Measurements from ENCODE around the gene BDKRB1. TPM values are rescaled to one million over a fixed set of nuclear protein-coding genes. Genes with fewer than 3 reads are reported as not detected.

Gene BDKRB1
- total RNA-seq, 1 experiment from 2014 or later = not detected

DNA sequence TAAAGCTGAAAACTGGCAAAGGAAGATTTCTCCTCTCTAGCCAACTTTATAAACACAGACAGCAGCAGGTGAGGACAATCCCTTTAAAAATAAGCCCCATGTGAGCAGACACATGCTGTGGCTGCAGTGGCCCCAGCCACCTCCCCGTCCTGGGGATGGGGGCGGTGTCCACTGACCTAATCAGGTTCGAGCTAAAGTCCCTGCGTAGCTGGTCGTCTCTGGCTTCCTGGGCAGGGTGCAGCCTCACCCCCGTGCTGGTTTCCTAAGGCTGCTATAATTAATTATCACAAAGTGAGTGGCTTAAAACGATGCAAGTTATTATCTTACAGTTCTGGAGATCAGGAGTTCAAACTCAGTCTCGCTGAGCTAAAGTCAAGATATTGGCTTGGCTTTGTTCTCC lies 1.0 kb downstream of the BDKRB1 start:
- ChIA-PET POLR2A (no interaction called here), CTCF (no interaction called here)
- peaks cover 8% of the 10 kb centered on the region for H3K27me3 ChIP-seq (ENCODE audit: control insufficient read depth, insufficient read depth, low read length)
- H3K4me1 ChIP-seq (ENCODE audit: control insufficient read depth, insufficient read depth, low read length) = no peaks in the 10 kb centered on the region
- peaks cover 4% of the 10 kb centered on the region; the same call in 1 of the 2 replicates for H3K9me3 ChIP-seq (ENCODE audit: control insufficient read depth, insufficient read depth, low read depth, low read length)
- no peak overlapping the region for H3K4me3 ChIP-seq (ENCODE audit: low read depth in 2 of 2, low read length in 2 of 2)
- TF ChIP-seq, protein P1, sequence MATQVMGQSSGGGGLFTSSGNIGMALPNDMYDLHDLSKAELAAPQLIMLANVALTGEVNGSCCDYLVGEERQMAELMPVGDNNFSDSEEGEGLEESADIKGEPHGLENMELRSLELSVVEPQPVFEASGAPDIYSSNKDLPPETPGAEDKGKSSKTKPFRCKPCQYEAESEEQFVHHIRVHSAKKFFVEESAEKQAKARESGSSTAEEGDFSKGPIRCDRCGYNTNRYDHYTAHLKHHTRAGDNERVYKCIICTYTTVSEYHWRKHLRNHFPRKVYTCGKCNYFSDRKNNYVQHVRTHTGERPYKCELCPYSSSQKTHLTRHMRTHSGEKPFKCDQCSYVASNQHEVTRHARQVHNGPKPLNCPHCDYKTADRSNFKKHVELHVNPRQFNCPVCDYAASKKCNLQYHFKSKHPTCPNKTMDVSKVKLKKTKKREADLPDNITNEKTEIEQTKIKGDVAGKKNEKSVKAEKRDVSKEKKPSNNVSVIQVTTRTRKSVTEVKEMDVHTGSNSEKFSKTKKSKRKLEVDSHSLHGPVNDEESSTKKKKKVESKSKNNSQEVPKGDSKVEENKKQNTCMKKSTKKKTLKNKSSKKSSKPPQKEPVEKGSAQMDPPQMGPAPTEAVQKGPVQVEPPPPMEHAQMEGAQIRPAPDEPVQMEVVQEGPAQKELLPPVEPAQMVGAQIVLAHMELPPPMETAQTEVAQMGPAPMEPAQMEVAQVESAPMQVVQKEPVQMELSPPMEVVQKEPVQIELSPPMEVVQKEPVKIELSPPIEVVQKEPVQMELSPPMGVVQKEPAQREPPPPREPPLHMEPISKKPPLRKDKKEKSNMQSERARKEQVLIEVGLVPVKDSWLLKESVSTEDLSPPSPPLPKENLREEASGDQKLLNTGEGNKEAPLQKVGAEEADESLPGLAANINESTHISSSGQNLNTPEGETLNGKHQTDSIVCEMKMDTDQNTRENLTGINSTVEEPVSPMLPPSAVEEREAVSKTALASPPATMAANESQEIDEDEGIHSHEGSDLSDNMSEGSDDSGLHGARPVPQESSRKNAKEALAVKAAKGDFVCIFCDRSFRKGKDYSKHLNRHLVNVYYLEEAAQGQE (IDR thresholded peaks at IDR 0.05; ENCODE audit: insufficient read depth in 1 of 2, low read depth in 2 of 2, low read length in 1 of 2) = no peak
- TF ChIP-seq, protein P2, sequence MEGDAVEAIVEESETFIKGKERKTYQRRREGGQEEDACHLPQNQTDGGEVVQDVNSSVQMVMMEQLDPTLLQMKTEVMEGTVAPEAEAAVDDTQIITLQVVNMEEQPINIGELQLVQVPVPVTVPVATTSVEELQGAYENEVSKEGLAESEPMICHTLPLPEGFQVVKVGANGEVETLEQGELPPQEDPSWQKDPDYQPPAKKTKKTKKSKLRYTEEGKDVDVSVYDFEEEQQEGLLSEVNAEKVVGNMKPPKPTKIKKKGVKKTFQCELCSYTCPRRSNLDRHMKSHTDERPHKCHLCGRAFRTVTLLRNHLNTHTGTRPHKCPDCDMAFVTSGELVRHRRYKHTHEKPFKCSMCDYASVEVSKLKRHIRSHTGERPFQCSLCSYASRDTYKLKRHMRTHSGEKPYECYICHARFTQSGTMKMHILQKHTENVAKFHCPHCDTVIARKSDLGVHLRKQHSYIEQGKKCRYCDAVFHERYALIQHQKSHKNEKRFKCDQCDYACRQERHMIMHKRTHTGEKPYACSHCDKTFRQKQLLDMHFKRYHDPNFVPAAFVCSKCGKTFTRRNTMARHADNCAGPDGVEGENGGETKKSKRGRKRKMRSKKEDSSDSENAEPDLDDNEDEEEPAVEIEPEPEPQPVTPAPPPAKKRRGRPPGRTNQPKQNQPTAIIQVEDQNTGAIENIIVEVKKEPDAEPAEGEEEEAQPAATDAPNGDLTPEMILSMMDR (IDR thresholded peaks at IDR 0.05) = no peak
- TF ChIP-seq SIN3A (IDR thresholded peaks at IDR 0.05; ENCODE audit: borderline replicate concordance, insufficient read depth, low read depth, low read length) (no peak), POLR2AphosphoS5 (IDR thresholded peaks at IDR 0.05; ENCODE audit: low read depth, low read length) (no peak), TCF7L2 (IDR thresholded peaks at IDR 0.05; ENCODE audit: low read depth, low read length) (no peak)
- intact Hi-C loops (cut with micrococcal nuclease; ENCODE audit: unreplicated experiment) = no loop called here
- no peak for DNase-seq (ENCODE audit: low read depth, low spot score)
- no peak overlapping the region for H3K27ac ChIP-seq (ENCODE audit: low read length)
- in situ Hi-C loops (cut with HindIII; ENCODE audit: low pct_unique_long_range_greater_than_20kb, low sequenced_read_pairs) = no loop called here
- no peaks in the 10 kb centered on the region for H3K36me3 ChIP-seq (ENCODE audit: control insufficient read depth, insufficient read depth, low read length)
- no peak for ATAC-seq
- BruUV-seq (replicated peaks) = no TSS peak

DNA sequence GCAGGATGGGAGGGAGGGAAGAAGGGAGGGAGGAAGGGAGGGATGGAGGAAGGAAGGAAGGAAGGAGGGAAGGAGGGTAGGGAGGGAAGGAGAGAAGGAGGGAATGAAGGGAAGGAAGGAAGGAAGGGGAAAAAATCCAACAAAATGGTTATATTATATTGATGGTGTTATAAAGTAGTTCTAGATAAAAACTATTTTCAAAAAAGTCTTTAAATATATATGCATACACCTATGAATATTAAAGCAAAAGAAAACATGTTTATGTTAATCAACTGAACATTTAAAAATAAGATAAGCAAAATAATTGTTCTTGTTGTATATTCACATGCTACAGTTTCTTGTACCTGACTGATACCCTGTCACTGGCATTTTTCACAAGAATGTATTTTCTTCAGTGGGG lies 1.9 kb downstream of the BDKRB1 start:
- no peak for TF ChIP-seq POLR2AphosphoS5 (IDR thresholded peaks at IDR 0.05; ENCODE audit: low read depth, low read length)
- TF ChIP-seq, protein P2 (IDR thresholded peaks at IDR 0.05) = no peak
- TF ChIP-seq TCF7L2 (IDR thresholded peaks at IDR 0.05; ENCODE audit: low read depth, low read length) = no peak
- TF ChIP-seq SIN3A (IDR thresholded peaks at IDR 0.05; ENCODE audit: borderline replicate concordance, insufficient read depth, low read depth, low read length) = no peak
- TF ChIP-seq, protein P1 (IDR thresholded peaks at IDR 0.05; ENCODE audit: insufficient read depth in 1 of 2, low read depth in 2 of 2, low read length in 1 of 2) = no peak
- CTCF ChIA-PET = no interaction called here
- intact Hi-C loops (cut with micrococcal nuclease; ENCODE audit: unreplicated experiment) = no loop called here

More for the DNA sequence above, 1.9 kb downstream of the BDKRB1 start:
- Histone ChIP-seq H3K27ac (ENCODE audit: low read length) (no peak overlapping the region), H3K36me3 (ENCODE audit: control insufficient read depth, insufficient read depth, low read length) (no peaks in the 10 kb centered on the region), H3K9me3 (ENCODE audit: control insufficient read depth, insufficient read depth, low read depth, low read length) (peaks cover 4% of the 10 kb centered on the region; the same call in 1 of the 2 replicates), H3K4me3 (ENCODE audit: low read depth in 2 of 2, low read length in 2 of 2) (no peak overlapping the region), H3K4me1 (ENCODE audit: control insufficient read depth, insufficient read depth, low read length) (no peaks in the 10 kb centered on the region), H3K27me3 (ENCODE audit: control insufficient read depth, insufficient read depth, low read length) (peaks cover 8% of the 10 kb centered on the region)
- DNase-seq (ENCODE audit: low read depth, low spot score) (no peak), ATAC-seq (no peak)
- POLR2A ChIA-PET = no interaction called here
- no TSS peak for BruUV-seq (replicated peaks)
- in situ Hi-C loops (cut with HindIII; ENCODE audit: low pct_unique_long_range_greater_than_20kb, low sequenced_read_pairs) = no loop called here
